Fibroblast of lung (primary cell): Measurements from ENCODE around the gene CCDC60. TPM values are rescaled to one million over a fixed set of nuclear protein-coding genes. Genes with fewer than 3 reads are reported as not detected.

Source experiments
- DNase-seq, 2 donors: peaks; one replicate each; pipeline versions ENCODE4 v3.0.0 to v3.0.0-alpha.2; 2010; ENCODE audit warnings: low read depth in 2 of 2
- H2AFZ ChIP-seq: 2 replicates; pipeline ENCODE4 v1.5.1; 2012; ENCODE audit warnings: low read length, control low read depth, inconsistent platforms
- H3K27ac ChIP-seq: 2 replicates; pipeline ENCODE4 v1.5.1; 2011; ENCODE audit warnings: low read length, control low read depth; ENCODE audit not compliant: insufficient read depth
- H3K27me3 ChIP-seq: 2 replicates; pipeline ENCODE4 v1.5.1; 2011; ENCODE audit warnings: mild to moderate bottlenecking, low read length; ENCODE audit not compliant: control insufficient read depth, insufficient read depth
- H3K36me3 ChIP-seq: 2 replicates; pipeline ENCODE4 v1.5.1; 2011; ENCODE audit warnings: low read length; ENCODE audit not compliant: control insufficient read depth, insufficient read depth
- H3K4me1 ChIP-seq: 2 replicates; pipeline ENCODE4 v1.5.1; 2011; ENCODE audit warnings: low read length; ENCODE audit not compliant: control insufficient read depth, insufficient read depth; ENCODE audit errors: extremely low read depth
- H3K4me2 ChIP-seq: 2 replicates; pipeline ENCODE4 v1.5.1; 2011; ENCODE audit warnings: low read length, control low read depth; ENCODE audit not compliant: insufficient read depth; ENCODE audit errors: extremely low read depth
- H3K4me3 ChIP-seq, 4 experiments: fragments of 200-600 bp in 1 of 4; sonication (generic) in 1 of 4; replicated peaks in 1 of 4; 2 replicates each; pipeline ENCODE4 v1.5.1; 2011 to 2016; ENCODE audit warnings: low read length in 4 of 4, low read depth in 3 of 4, mild to moderate bottlenecking in 3 of 4, control low read depth in 2 of 4, inconsistent platforms in 1 of 4, mixed read lengths in 1 of 4; ENCODE audit not compliant: insufficient read depth in 1 of 4; ENCODE audit errors: control extremely low read depth in 1 of 4
- H3K79me2 ChIP-seq: 2 replicates; pipeline ENCODE4 v1.5.1; 2012; ENCODE audit warnings: mild to moderate bottlenecking, low read length, inconsistent platforms; ENCODE audit not compliant: control insufficient read depth, insufficient read depth
- H3K9ac ChIP-seq: 2 replicates; pipeline ENCODE4 v1.5.1; 2011; ENCODE audit warnings: mild to moderate bottlenecking, low read length, control low read depth; ENCODE audit not compliant: insufficient read depth
- H3K9me3 ChIP-seq: 2 replicates; pipeline ENCODE4 v1.5.1; 2012; ENCODE audit warnings: low read depth, low read length; ENCODE audit not compliant: control insufficient read depth, insufficient read depth
- H4K20me1 ChIP-seq: 2 replicates; pipeline ENCODE4 v1.5.1; 2011; ENCODE audit warnings: low read length; ENCODE audit not compliant: control insufficient read depth, insufficient read depth; ENCODE audit errors: extremely low read depth
- CTCF ChIP-seq, 2 donors: IDR thresholded peaks in 1 of 2; conservative IDR thresholded peaks in 1 of 2; 1 replicate in 1 of 2; 2 replicates in 1 of 2; pipeline ENCODE4 v1.5.1; 2011 to 2012; ENCODE audit warnings: low read length in 2 of 2, control low read depth in 1 of 2, inconsistent platforms in 1 of 2, low read depth in 1 of 2, mild to moderate bottlenecking in 1 of 2
- EZH2 ChIP-seq: IDR thresholded peaks from 2 replicates; pipeline ENCODE4 v1.5.1; 2012; ENCODE audit warnings: low read length, control low read depth, mild to moderate bottlenecking; ENCODE audit errors: missing control alignments
- polyA plus RNA-seq, 2 donors: library from polyadenylated mRNA; depleted of rRNA in 1 of 2; stranded (reverse) in 1 of 2; unstranded in 1 of 2; fragments of >200 nt; gene quantifications; 2 replicates each; pipeline ENCODE4 v1.2.1, GENCODE V29; 2011 to 2012; ENCODE audit warnings: missing spikeins in 1 of 2
- total RNA-seq: library from RNA; depleted of rRNA; stranded (reverse); fragments of >200 nt; gene quantifications from 2 replicates; pipeline ENCODE4 v1.2.1, GENCODE V29; 2014

CCDC60 gene
- total and polyA plus RNA-seq, 2 donors (not counting 1 experiment from before 2014, with no cell fraction given), result not detected

- Histone ChIP-seq H3K27ac (no peak overlapping the region), H3K9ac (no peak overlapping the region), H3K27me3 (no peaks in the 10 kb centered on the region), H3K4me3 (no peak overlapping the region), H4K20me1 (no peaks in the 10 kb centered on the region), H3K79me2 (no peaks in the 10 kb centered on the region), H3K4me2 (no peak overlapping the region), H3K4me1 (no peaks in the 10 kb centered on the region), H2AFZ (no peak overlapping the region), H3K36me3 (no peaks in the 10 kb centered on the region), H3K9me3 (no peaks in the 10 kb centered on the region)
- DNase-seq, result no peak
- TF ChIP-seq CTCF (conservative IDR thresholded peaks at IDR 0.05 in 1 of 2, IDR thresholded peaks at IDR 0.05 in 1 of 2; ENCODE audit: low read depth in 1 of 2, low read length in 2 of 2), result no peak
- TF ChIP-seq EZH2, result no peak
Measured at GRCh38 chr12:119312904-119313303, 21.6 kb upstream of the CCDC60 start.

GRCh38 chr12:119314290-119314689 is 20.2 kb upstream of the CCDC60 start:
- H3K4me3 ChIP-seq, result no peak overlapping the region
- no peak for DNase-seq

GRCh38 chr12:119319638-119320037 is 14.9 kb upstream of the CCDC60 start:
- Histone ChIP-seq H3K9me3 (no peaks in the 10 kb centered on the region), H3K9ac (no peak overlapping the region), H2AFZ (no peak overlapping the region), H3K27me3 (no peaks in the 10 kb centered on the region), H3K79me2 (no peaks in the 10 kb centered on the region), H3K4me1 (no peaks in the 10 kb centered on the region), H3K4me2 (no peak overlapping the region), H3K36me3 (no peaks in the 10 kb centered on the region), H3K27ac (no peak overlapping the region), H3K4me3 (no peak overlapping the region), H4K20me1 (no peaks in the 10 kb centered on the region)
- DNase-seq, result no peak
- TF ChIP-seq CTCF (conservative IDR thresholded peaks at IDR 0.05 in 1 of 2, IDR thresholded peaks at IDR 0.05 in 1 of 2; ENCODE audit: low read depth in 1 of 2, low read length in 2 of 2) (no peak), EZH2 (no peak)

More at GRCh38 chr12:119314290-119314689, 20.2 kb upstream of the CCDC60 start:
- no peak overlapping the region for H3K9ac ChIP-seq
- no peak overlapping the region for H2AFZ ChIP-seq
- no peaks in the 10 kb centered on the region for H3K36me3 ChIP-seq
- H3K4me1 ChIP-seq, result no peaks in the 10 kb centered on the region
- H3K4me2 ChIP-seq, result no peak overlapping the region
- no peaks in the 10 kb centered on the region for H3K9me3 ChIP-seq
- TF ChIP-seq EZH2, result no peak
- TF ChIP-seq CTCF (conservative IDR thresholded peaks at IDR 0.05 in 1 of 2, IDR thresholded peaks at IDR 0.05 in 1 of 2; ENCODE audit: low read depth in 1 of 2, low read length in 2 of 2), result no peak
- no peak overlapping the region for H3K27ac ChIP-seq
- no peaks in the 10 kb centered on the region for H4K20me1 ChIP-seq
- no peaks in the 10 kb centered on the region for H3K27me3 ChIP-seq
- H3K79me2 ChIP-seq, result no peaks in the 10 kb centered on the region
